ENCODE data around the gene ZDHHC11B. TPM values are rescaled to one million over a fixed set of nuclear protein-coding genes. Genes with fewer than 3 reads are reported as not detected.
"Not testable (repeated sequence)": the region's sequence is repeated elsewhere in the genome, so short reads cannot be mapped to it uniquely, and the experiment has no call there.

The ZDHHC11B gene
- total RNA-seq, 1 donor from 2014 or later: 8.0 TPM

DNA sequence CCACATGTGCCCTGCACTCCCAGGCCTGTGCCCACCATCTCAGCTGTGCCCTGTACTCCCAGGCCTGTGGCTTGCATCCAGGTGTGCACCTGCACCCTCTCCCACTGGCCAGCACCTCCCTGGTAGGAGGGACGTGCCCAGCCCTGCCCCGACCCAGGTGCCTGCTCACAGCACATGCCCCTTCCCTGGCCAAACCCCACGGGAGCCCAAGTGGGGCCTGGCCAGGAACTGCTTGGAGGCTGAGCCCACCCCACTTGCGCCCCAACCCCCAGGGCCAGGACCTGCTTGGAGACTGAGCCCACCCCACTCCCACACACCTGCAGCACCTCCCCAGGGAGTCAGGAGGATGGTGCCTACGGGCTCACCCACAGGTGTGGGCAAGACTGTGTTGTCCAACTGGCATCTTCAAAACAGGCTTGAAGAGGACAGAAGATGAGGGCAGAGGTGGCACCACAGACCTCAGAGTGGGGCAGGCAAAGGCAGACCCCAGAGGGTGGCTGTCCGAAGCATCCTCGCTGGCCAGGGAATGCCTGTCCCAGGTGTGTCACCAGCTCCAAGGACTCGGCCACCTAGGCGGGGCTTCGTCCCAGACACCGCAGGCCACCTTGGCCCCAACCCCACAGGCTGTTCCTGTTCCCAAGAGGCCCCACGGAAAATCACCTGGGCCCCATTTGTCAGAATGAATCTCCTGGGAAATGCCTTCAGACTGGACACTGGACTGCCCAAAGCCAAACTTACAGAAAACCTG lies 10.8 kb downstream of the ZDHHC11B start:
- Histone ChIP-seq H3K9me3 (no peaks in the 10 kb centered on the region), H3K4me3 (no peak overlapping the region), H3K27me3 (no peaks in the 10 kb centered on the region), H3K4me1 (no peaks in the 10 kb centered on the region), H3K27ac (no peak overlapping the region), H3K36me3 (no peaks in the 10 kb centered on the region)
- DNase-seq (peak; percentile 59), ATAC-seq (no peak)
- TF ChIP-seq, protein P1, sequence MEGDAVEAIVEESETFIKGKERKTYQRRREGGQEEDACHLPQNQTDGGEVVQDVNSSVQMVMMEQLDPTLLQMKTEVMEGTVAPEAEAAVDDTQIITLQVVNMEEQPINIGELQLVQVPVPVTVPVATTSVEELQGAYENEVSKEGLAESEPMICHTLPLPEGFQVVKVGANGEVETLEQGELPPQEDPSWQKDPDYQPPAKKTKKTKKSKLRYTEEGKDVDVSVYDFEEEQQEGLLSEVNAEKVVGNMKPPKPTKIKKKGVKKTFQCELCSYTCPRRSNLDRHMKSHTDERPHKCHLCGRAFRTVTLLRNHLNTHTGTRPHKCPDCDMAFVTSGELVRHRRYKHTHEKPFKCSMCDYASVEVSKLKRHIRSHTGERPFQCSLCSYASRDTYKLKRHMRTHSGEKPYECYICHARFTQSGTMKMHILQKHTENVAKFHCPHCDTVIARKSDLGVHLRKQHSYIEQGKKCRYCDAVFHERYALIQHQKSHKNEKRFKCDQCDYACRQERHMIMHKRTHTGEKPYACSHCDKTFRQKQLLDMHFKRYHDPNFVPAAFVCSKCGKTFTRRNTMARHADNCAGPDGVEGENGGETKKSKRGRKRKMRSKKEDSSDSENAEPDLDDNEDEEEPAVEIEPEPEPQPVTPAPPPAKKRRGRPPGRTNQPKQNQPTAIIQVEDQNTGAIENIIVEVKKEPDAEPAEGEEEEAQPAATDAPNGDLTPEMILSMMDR (IDR thresholded peaks at IDR 0.05): no peak
- intact Hi-C loops (cut with DNase I): no loop called here

DNA sequence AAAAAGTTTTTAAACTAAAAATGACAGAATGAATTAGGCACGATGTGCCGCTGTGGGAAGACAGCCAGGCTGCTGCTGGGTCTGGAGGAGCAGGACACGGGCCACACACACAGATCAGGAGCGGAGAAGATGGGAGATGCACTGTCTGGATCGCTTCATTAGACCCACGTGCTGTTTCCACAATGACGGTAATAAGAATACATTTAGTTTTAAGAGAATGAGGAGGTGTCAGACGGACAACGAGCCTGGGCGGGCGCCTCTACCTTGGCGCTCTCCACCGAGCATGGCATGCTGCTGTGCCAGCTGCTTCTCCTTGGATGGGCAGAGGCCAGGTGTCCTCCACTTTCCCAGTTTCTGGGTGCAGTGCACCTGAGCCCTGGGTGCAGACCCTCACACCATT lies 11.6 kb downstream of the ZDHHC11B start:
- H3K27me3 ChIP-seq; H3K27ac ChIP-seq; H3K4me1 ChIP-seq; ATAC-seq; H3K36me3 ChIP-seq; H3K4me3 ChIP-seq; intact Hi-C loops (cut with DNase I); H3K9me3 ChIP-seq: not testable (repeated sequence)
- peak; percentile 27 for DNase-seq

DNA sequence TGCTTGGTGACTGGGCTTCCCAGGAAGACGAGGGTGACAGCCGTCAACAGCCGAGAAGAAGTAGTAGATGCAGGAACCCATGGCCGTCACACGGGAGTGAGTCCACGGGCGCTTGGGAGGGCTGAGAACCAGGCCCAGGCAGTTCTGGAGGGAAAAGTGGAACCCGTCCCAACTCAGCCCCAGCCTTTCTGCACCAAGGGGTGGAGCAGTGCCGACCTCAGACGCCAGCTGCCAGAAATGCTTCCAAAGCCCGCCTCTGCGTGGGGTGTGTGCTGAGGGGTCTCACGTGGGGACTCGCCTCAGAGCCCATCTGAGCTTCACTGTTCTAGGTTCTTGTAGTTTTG lies 12.0 kb downstream of the ZDHHC11B start:
- ATAC-seq; H3K9me3 ChIP-seq; H3K36me3 ChIP-seq; intact Hi-C loops (cut with DNase I); H3K27ac ChIP-seq; H3K27me3 ChIP-seq; H3K4me1 ChIP-seq; H3K4me3 ChIP-seq: not testable (repeated sequence)
- peak; percentile 28 for DNase-seq

DNA sequence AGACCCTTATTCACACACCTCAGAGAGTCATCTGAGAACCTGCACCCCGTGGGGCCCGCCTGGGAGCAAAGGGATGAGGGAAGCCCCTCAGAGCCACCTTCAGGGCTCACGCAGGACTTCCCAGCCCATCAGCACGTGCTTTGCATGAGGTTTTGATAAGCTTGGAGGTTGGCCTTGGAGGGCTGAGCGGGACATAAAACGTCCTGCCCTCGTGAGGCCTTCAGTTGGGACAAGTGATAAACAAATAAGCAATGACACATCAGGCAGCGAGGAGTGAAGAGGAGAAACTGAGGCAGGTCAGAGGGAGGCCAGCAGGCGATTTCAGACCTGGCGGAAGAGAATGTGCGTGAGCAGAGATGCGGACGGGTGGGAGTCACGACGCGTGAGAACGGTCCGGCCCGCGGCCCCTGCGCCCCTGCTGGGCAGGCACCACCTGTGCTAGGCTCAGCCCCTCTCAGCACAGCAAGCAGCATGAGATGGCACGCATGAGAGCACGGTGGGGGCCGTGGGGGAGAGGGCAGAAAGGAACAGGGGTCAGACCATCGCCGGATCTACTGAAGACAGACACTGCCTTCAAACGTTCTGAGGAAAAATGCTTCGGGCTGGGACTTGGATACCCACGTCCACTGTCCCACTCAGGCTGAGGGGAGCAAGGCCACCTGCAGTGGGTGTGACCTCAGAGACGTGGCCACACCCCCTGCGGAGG lies 12.5 kb downstream of the ZDHHC11B start:
- H3K27me3 ChIP-seq; intact Hi-C loops (cut with DNase I); ATAC-seq; H3K27ac ChIP-seq; H3K4me1 ChIP-seq; H3K4me3 ChIP-seq; H3K9me3 ChIP-seq; H3K36me3 ChIP-seq: not testable (repeated sequence)
- DNase-seq: peak; percentile 30

DNA sequence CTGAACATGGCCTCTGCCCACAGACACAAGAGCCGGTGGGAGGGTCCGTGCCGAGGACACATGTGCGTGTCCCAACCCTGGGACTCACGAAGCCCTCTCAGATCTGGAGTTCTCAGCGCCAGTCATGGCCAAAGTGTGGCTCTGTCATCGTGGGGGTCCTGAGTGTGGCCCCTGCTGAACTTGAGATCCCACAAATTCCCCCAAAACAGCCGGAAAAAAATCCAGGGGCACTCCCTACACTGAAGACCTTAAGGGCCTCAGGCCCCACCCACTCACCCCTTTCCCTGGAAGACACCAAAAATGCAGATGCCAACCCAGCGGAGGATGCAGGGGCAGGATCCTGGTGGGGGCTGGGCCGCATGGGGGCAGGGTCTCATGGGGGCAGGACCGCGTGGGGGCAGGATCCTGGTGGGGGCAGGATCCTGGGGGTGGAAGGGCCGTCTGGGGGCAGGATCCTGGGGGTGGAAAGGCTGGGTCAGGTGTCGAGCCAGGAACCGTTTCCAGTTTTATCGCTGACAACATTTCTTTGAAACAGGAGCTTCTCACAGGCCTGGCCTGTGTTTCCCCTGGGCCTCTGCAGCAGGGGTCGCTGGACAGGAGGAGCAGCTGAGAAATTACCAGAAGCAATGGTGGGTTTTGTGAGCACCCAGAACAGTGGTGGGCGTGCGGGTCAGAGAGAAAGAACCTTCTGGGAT lies 13.3 kb downstream of the ZDHHC11B start:
- not testable (repeated sequence) for ATAC-seq
- peak; percentile 31 for DNase-seq

DNA sequence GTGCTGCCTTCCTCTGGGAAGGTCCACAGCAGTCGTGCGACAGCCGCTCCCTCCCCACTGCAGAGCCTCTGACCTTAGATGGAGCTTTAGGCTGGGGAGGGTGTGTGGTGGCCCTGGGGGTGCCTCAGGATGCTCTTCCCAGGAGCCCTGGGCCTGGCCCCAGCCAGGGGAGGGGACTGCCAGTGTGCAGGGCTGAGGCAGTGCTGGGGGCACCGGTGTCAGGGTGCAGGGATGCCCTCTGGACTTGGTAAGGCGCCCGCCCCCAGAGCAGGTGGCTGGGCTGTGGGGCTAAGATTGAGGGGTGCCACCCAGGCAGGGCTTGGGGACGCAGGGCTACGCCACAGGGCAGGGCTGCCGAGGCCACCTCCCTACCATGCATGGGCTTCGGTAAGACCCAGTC lies 13.9 kb downstream of the ZDHHC11B start:
- H3K4me3 ChIP-seq; H3K4me1 ChIP-seq; H3K36me3 ChIP-seq; H3K27ac ChIP-seq; H3K27me3 ChIP-seq; H3K9me3 ChIP-seq; ATAC-seq; intact Hi-C loops (cut with DNase I): not testable (repeated sequence)
- peak; percentile 49 for DNase-seq

More for the DNA sequence above, 13.3 kb downstream of the ZDHHC11B start:
- H3K4me3 ChIP-seq; H3K27me3 ChIP-seq; intact Hi-C loops (cut with DNase I); H3K36me3 ChIP-seq; H3K27ac ChIP-seq; H3K4me1 ChIP-seq; H3K9me3 ChIP-seq: not testable (repeated sequence)

DNA sequence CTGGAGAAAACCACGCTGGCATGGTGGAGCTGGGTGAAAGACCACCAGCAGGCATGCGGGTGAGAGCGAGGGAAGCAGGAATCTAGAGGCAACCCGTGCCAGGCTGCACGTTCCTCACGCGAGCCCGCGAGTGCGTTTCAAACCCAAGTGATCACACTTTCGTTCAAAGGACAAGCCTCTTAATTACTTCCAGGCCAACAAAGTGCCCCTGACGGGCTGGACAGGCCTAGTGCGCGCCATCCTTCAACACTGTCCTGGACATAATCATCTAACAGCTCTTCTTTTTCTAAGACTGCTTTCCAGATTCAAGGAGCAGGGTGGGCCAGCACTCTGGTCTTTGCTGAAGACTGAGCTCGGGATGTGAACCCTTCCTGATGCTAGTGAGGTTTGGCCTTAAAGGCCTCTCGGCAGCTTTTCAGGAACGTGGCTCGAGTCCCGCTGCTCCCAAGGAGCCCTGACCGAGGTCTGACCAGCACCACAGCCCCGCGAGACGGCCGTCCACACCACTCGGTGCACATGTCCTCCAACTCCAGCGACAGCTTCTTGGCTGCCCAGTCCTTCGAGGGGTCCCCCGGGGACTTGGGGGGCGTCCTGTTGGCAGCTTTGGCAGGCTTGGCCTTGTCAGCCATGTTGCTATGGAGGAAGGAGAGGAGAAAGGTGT lies 14.9 kb downstream of the ZDHHC11B start:
- H3K9me3 ChIP-seq; H3K36me3 ChIP-seq; H3K4me3 ChIP-seq; H3K27me3 ChIP-seq; ATAC-seq; intact Hi-C loops (cut with DNase I); H3K27ac ChIP-seq; H3K4me1 ChIP-seq: not testable (repeated sequence)
- DNase-seq: peak; percentile 57

DNA sequence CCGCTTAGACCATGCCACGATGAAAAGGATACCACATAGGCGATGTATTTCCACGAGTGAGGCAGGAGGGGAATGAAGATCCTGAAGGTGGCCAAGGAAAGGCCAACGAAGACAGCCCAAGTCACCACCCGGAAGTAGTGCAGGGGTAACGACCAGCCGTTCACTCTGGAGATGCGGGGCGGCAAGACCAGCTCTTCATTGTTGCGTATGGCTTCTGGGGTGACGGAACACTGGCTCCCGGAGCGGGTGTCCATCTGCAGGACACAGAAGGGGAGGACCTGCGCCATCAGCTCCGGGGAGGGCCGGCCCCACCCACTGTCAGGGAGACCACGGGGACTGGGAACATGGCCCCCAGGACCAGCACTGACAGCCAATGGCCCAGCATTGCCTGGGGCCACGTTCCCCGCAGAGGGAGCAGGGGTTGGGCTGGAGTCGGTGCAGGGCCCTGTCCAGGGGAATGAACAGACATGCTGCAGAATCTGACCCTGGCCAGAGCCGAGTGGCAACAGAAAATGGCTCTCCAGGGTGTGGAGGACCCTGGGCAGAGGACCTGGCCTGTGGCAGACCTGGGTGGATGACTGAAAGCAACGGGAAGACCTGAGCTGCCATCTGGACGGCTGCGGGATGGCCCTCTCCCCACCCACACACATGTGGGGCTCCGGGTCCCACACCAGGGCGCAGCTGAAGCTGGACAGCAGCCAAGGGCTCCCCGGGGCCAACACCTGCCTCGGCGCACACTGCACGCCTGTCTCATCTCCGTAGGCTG lies 17.7 kb downstream of the ZDHHC11B start:
- TF ChIP-seq, protein P1 (IDR thresholded peaks at IDR 0.05): no peak
- Histone ChIP-seq H3K4me3 (no peak overlapping the region), H3K9me3 (no peaks in the 10 kb centered on the region), H3K4me1 (no peaks in the 10 kb centered on the region), H3K36me3 (no peaks in the 10 kb centered on the region), H3K27me3 (no peaks in the 10 kb centered on the region), H3K27ac (no peak overlapping the region)
- peak; percentile 54 for DNase-seq
- ATAC-seq: no peak
- intact Hi-C loops (cut with DNase I): no loop called here

Data from upper lobe of right lung (tissue), 1 donor.